T-cell (primary cell): ENCODE measurements around the gene PPP3CB. TPM values are rescaled to one million over a fixed set of nuclear protein-coding genes. Genes with fewer than 3 reads are reported as not detected.

Experiments
- ATAC-seq, 4 experiments: fragments of 200-7000 bp in 3 of 4; fragments of 150-1000 bp in 1 of 4; cut with Tn5 transposase; replicated peaks in 1 of 4; 1 replicate in 3 of 4; 2 replicates in 1 of 4; pipeline ENCODE4 v1.10.0; 2021; ENCODE audit warnings: moderate library complexity in 3 of 4, mild to moderate bottlenecking in 2 of 4, moderate number of reproducible peaks in 1 of 4
- CTCF ChIA-PET, 2 donors: fragments of 300-600 bp; sonication (Branson Sonifier 250); formaldehyde crosslinking; loops; one replicate each; lab custom pipeline; 2022; ENCODE audit warnings: antibody characterized with exemption in 2 of 2; lab: Charles Lee
- POLR2A ChIA-PET, 2 donors: fragments of 300-600 bp; sonication (Branson Sonifier 250); formaldehyde crosslinking; loops; one replicate each; lab custom pipeline; 2022; ENCODE audit warnings: antibody characterized with exemption in 2 of 2; lab: Charles Lee
- DNase-seq, 35 experiments: peaks; one replicate each; pipeline versions ENCODE4 v3.0.0 to v3.0.0-alpha.2; 2013 to 2023
- H3K27ac ChIP-seq: one replicate; pipeline ENCODE4 v1.5.1; 2013; ENCODE audit warnings: low read length
- H3K27me3 ChIP-seq, 2 experiments: replicated peaks in 1 of 2; 1 replicate in 1 of 2; 2 replicates in 1 of 2; pipeline versions ENCODE4 v1.6.1 to v1.7.0; 2013; ENCODE audit warnings: low read length in 1 of 2, mixed read lengths in 1 of 2; ENCODE audit not compliant: control insufficient read depth in 2 of 2, insufficient read depth in 2 of 2; ENCODE audit errors: extremely low read depth in 1 of 2
- H3K36me3 ChIP-seq, 2 donors: 1 replicate in 1 of 2; 2 replicates in 1 of 2; pipeline versions ENCODE4 v1.6.1 to v1.7.0; 2013; ENCODE audit warnings: low read length in 1 of 2; ENCODE audit not compliant: control insufficient read depth in 2 of 2, insufficient read depth in 1 of 2; ENCODE audit errors: extremely low read depth in 1 of 2
- H3K4me1 ChIP-seq, 2 experiments: 1 replicate in 1 of 2; 2 replicates in 1 of 2; pipeline versions ENCODE4 v1.6.1 to v1.7.0; 2013; ENCODE audit warnings: low read length in 2 of 2, mixed read lengths in 1 of 2; ENCODE audit not compliant: insufficient read depth in 2 of 2, control insufficient read depth in 1 of 2; ENCODE audit errors: extremely low read depth in 1 of 2
- H3K4me3 ChIP-seq, 2 donors: 1 replicate in 1 of 2; 2 replicates in 1 of 2; pipeline versions ENCODE4 v1.5.1 to v1.7.0; 2013; ENCODE audit warnings: mild to moderate bottlenecking in 2 of 2, low read length in 1 of 2, moderate library complexity in 1 of 2; ENCODE audit not compliant: control insufficient read depth in 1 of 2; ENCODE audit errors: extremely low read depth in 1 of 2
- H3K9me3 ChIP-seq: 2 replicates; pipeline ENCODE4 v1.7.0; 2013
- H3K27ac Mint-ChIP-seq, 2 donors: one replicate each; pipeline ENCODE4 v1.8.0; 2020 to 2021; ENCODE audit warnings: mild to moderate bottlenecking in 2 of 2, mixed read lengths in 2 of 2
- H3K27me3 Mint-ChIP-seq, 2 donors: one replicate each; pipeline ENCODE4 v1.8.0; 2021 to 2022; ENCODE audit warnings: mixed read lengths in 2 of 2
- H3K36me3 Mint-ChIP-seq: one replicate; pipeline ENCODE4 v1.8.0; 2021; ENCODE audit warnings: mixed read lengths
- H3K4me1 Mint-ChIP-seq, 3 donors: one replicate each; pipeline ENCODE4 v1.8.0; 2020 to 2022; ENCODE audit warnings: mixed read lengths in 3 of 3, mild to moderate bottlenecking in 1 of 3
- H3K4me3 Mint-ChIP-seq, 3 donors: one replicate each; pipeline ENCODE4 v1.8.0; 2020 to 2022; ENCODE audit warnings: mild to moderate bottlenecking in 3 of 3, mixed read lengths in 3 of 3, moderate library complexity in 3 of 3
- H3K9me3 Mint-ChIP-seq, 3 donors: one replicate each; pipeline ENCODE4 v1.8.0; 2020 to 2022; ENCODE audit warnings: mixed read lengths in 3 of 3
- WGBS: methylation state at CpG from one replicate; pipeline ENCODE4 v1.1.5; 2013; ENCODE audit warnings: missing lambda C conversion rate; ENCODE audit not compliant: insufficient coverage; 5-methylcytosine and 5-hydroxymethylcytosine counted together
- total RNA-seq, 35 experiments: library from RNA in 6 of 35; stranded (reverse) in 6 of 35; fragments of 120-200 nt in 1 of 35; gene quantifications; one replicate each; pipeline versions ENCODE4 v1.2.1 to v1.2.4 and lab custom pipeline; 2013 to 2026

Gene PPP3CB
- total RNA-seq, 5 donors from 2014 or later (not counting 1 experiment from before 2014, with no cell fraction given) = 35.5 to 39.5 (median 37.0) TPM

DNA sequence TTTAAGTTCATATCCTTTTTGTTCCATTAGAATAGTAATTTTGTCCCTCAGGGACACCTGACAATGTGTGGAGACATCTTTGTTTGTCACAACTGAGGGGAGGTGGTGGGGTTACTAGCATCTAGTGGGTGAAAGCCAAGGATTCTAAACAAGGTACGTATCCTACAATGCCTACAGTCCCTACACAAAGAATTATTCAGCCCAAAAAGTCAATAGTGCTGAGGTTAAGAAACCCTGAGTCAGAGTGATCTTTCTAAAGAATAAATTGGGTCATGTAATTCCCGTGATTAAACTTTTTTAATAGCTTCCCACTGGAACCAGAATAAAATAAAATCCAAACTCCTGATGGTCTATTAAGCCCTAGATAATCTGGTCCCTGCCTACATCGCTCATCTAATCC lies 79.3 kb downstream of the PPP3CB start:
- H3K4me3 Mint-ChIP-seq = no peak overlapping the region
- POLR2A ChIA-PET = interaction anchor here (0.6 to 1.0 kb wide), 3 partner anchors 28 to 169 kb away, joined by 4 to 8 read pairs (median 6); no protein-coding TSS in a partner anchor
- WGBS = 100% methylated on average over 1 of the region's 3 CpGs
- Histone ChIP-seq H3K27ac (no peak overlapping the region), H3K9me3 (no peaks in the 10 kb centered on the region), H3K36me3 (no peaks in the 10 kb centered on the region), H3K27me3 (no peaks in the 10 kb centered on the region), H3K4me3 (no peak overlapping the region), H3K4me1 (peaks cover 11 to 18% of the 10 kb centered on the region in 2 experiments)
- CTCF ChIA-PET = no interaction called here
- H3K36me3 Mint-ChIP-seq = no peaks in the 10 kb centered on the region
- no peak for DNase-seq
- ATAC-seq = no peak
- no peaks in the 10 kb centered on the region for H3K9me3 Mint-ChIP-seq
- no peak overlapping the region for H3K27ac Mint-ChIP-seq
- no peaks in the 10 kb centered on the region for H3K27me3 Mint-ChIP-seq
- H3K4me1 Mint-ChIP-seq = peaks cover 28 to 29% (median 28%) of the 10 kb centered on the region in 3 donors

DNA sequence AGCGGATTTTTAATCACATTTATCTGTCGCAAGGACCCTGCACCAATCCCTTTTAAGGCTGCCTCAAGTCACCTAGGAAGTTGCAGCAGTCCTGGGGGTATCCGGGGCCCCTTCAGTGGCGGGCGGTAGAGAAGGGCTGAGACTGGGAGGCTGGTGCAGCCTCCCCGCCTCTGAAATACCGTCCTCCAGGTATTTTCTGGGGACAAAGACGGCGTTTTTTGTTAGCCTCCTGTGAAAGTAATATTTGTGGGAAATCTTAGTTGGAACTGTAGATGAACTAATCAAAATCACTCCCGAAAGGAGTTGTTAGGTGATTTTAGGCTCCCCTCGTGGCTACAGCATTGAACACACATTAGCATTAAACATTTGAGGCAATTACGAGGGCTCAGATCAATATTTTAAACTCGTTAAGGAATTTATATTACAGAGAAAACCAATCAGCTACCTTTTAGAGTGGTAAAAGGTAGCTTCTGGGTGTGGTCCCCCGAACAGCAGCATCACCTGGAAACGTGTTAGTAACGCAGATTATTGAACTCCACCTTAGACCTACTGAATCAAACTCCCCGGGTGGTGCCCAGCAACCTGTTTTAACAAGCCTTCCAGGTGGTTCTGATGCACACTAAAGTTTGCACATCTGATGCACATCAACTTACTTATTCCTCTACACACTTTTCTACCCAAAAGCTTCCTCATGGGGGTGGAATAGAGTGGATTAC lies 81.4 kb downstream of the PPP3CB start:
- DNase-seq (peak in 1 of 35 experiments; percentile 8), ATAC-seq (peak; percentile 39 to 43 (median 41))
- peak overlapping the region; percentile 74 to 96 for H3K4me3 ChIP-seq
- no peaks in the 10 kb centered on the region for H3K27me3 ChIP-seq
- H3K36me3 Mint-ChIP-seq = peaks cover 9% of the 10 kb centered on the region
- peak overlapping the region; percentile 28 for H3K27ac ChIP-seq
- H3K27ac Mint-ChIP-seq = peak overlapping the region; percentile 65 to 86
- H3K27me3 Mint-ChIP-seq = no peaks in the 10 kb centered on the region
- ChIA-PET POLR2A (interaction anchor here in 1 of 2 donors (1.0 kb wide), 1 partner anchor 317 kb away, joined by 3 read pairs; the partner anchor contains the start of gene P4HA1), CTCF (no interaction called here)
- no peaks in the 10 kb centered on the region for H3K36me3 ChIP-seq
- H3K4me1 ChIP-seq = peaks cover 12 to 25% of the 10 kb centered on the region in 2 experiments
- H3K9me3 Mint-ChIP-seq = no peaks in the 10 kb centered on the region
- peak overlapping the region; percentile 87 to 93 (median 88) for H3K4me3 Mint-ChIP-seq
- H3K9me3 ChIP-seq = no peaks in the 10 kb centered on the region
- 2% methylated on average over 8 of the region's 17 CpGs for WGBS
- H3K4me1 Mint-ChIP-seq = peaks cover 46 to 48% (median 48%) of the 10 kb centered on the region in 3 donors

DNA sequence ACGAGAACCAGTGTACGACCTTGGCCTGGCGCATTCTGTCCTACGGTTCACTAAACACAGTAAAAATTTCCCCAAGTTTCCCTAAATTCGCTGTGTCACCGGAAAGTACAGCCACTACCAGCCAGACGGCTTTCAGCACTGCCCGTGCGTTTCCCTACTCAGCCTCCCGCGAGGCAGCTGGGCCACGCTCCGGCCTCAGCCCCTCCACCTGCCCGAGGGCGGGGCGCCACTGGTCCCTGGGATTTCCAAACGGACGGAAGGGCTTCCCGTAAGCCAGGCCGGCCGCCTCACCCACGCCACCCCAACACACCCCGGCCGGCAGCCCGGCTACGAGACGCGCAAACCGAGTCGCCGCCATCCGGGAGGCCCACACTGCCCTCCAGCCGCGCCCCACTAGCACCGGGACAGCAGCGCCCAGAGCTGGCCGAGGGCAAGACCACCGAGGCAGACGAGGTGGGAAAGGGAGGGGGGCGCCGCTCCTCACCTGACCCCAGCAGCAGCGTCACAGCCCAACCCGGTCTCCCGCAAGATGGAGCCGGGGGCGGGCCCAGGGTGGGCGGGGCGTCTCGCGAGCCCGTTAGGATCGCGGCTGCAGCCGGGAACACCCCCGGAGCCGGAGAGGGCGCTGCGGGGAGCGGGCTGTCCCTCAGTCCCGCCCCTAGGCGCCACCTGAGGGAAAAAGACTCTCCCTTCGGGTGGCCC lies 82.1 kb downstream of the PPP3CB start, which contains the start of gene ANXA7:
Gene ANXA7, minus strand, starts transcription at position 531 of the 702 bp plus-strand sequence. CDS start 13,202 bp downstream, outside the sequence.
- CTCF ChIA-PET = interaction anchor here in 1 of 2 donors (0.7 to 1.0 kb wide), 2 partner anchors 55 to 317 kb away, joined by 3 read pairs; partner anchors contain the start of genes CFAP70 and P4HA1
- no peaks in the 10 kb centered on the region for H3K27me3 ChIP-seq
- no peaks in the 10 kb centered on the region for H3K27me3 Mint-ChIP-seq
- ATAC-seq (peak; percentile 97 to 98 (median 98)), DNase-seq (peak; percentile 85 to 97 (median 92))
- H3K36me3 Mint-ChIP-seq = peaks cover 9% of the 10 kb centered on the region
- under 1% methylated on average over 52 of the region's 62 CpGs for WGBS
- no peaks in the 10 kb centered on the region for H3K9me3 ChIP-seq
- H3K4me3 Mint-ChIP-seq = peak within 1 kb of the TSS; percentile 87 to 93 (median 88)
- H3K4me3 ChIP-seq = peak within 1 kb of the TSS; percentile 74 to 96
- H3K4me1 Mint-ChIP-seq = peaks cover 53 to 55% (median 55%) of the 10 kb centered on the region in 3 donors
- H3K27ac Mint-ChIP-seq = peak within 1 kb of the TSS; percentile 75 to 94
- H3K9me3 Mint-ChIP-seq = no peaks in the 10 kb centered on the region
- POLR2A ChIA-PET = interaction anchor here (0.5 to 1.1 kb wide), 4 partner anchors 15 to 745 kb away, joined by 3 to 5 read pairs (median 3); partner anchors contain the start of gene P4HA1 (in 1 of the 2)
- peak within 1 kb of the TSS; percentile 85 for H3K27ac ChIP-seq
- peaks cover 12 to 25% of the 10 kb centered on the region in 2 experiments for H3K4me1 ChIP-seq
- H3K36me3 ChIP-seq = no peaks in the 10 kb centered on the region

DNA sequence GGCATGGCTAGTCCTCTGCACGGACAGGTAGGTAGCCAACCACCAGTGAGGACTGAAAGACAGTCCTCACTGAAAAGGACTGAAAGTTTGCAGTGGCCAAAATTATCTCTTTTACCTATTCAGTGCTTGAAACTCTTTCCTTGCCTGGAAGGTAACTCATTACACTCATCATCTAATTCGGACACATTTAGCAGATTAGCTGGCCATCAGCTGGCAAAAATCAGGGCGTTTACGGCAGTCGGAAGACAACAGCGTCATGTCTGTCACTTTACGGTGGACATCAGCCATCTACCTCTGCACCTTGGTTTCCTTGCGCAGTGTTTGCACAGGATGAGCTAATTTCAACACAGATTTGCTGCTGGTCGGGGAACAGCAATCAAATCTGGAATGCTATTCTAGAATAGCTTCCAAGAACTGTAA lies 82.7 kb downstream of the PPP3CB start:
- H3K36me3 ChIP-seq = peaks cover 0 to under 1% of the 10 kb centered on the region in 2 donors
- peaks cover 56 to 57% (median 57%) of the 10 kb centered on the region in 3 donors for H3K4me1 Mint-ChIP-seq
- ATAC-seq = peak; percentile 30 to 45 (median 32)
- H3K4me3 Mint-ChIP-seq = peak overlapping the region; percentile 87 to 93 (median 88)
- H3K9me3 ChIP-seq = no peaks in the 10 kb centered on the region
- H3K27ac Mint-ChIP-seq = peak overlapping the region; percentile 75 to 94
- peak overlapping the region; percentile 74 to 96 for H3K4me3 ChIP-seq
- H3K27me3 Mint-ChIP-seq = no peaks in the 10 kb centered on the region
- DNase-seq = peak in 29 of 35 experiments; percentile 7 to 59 (median 28)
- H3K27ac ChIP-seq = peak overlapping the region; percentile 85
- CTCF ChIA-PET = interaction anchor here in 1 of 2 donors (0.7 to 1.0 kb wide), 4 partner anchors 19 to 316 kb away, joined by 3 to 6 read pairs (median 4); partner anchors contain the start of genes CFAP70 and P4HA1
- whole genome bisulfite sequencing = under 1% methylated on average over 9 of the region's 9 CpGs
- H3K27me3 ChIP-seq = no peaks in the 10 kb centered on the region
- H3K36me3 Mint-ChIP-seq = peaks cover 9% of the 10 kb centered on the region
- peaks cover 12 to 25% of the 10 kb centered on the region in 2 experiments for H3K4me1 ChIP-seq
- H3K9me3 Mint-ChIP-seq = no peaks in the 10 kb centered on the region
- POLR2A ChIA-PET = interaction anchor here (0.5 to 1.1 kb wide), 3 partner anchors 14 to 744 kb away, joined by 3 to 5 read pairs (median 3); no protein-coding TSS in a partner anchor

DNA sequence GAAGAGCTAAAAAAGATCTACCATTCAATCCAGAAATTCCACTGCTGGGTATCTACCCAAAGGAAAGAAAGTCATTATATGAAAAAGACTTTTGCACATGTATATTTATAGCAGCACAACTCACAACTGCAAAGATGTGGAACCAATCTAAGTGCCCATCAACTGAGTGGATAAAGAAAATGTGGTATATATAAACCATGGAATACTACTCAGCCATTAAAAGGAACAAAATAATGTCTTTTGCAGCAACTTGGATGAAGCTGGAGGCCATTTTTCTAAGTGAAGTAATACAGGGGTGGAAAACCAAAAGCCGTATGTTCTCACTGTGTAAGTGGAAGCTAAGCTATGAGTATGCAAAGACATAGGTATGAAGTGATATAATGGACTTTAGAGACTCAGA lies 84.9 kb downstream of the PPP3CB start:
- H3K36me3 Mint-ChIP-seq = peaks cover 16% of the 10 kb centered on the region
- no CpG with 5 or more reads among the region's 1 CpG for whole genome bisulfite sequencing
- H3K4me1 ChIP-seq = peaks cover 12 to 33% of the 10 kb centered on the region in 2 experiments
- H3K9me3 ChIP-seq = no peaks in the 10 kb centered on the region
- CTCF ChIA-PET = no interaction called here
- no peak overlapping the region for H3K27ac ChIP-seq
- POLR2A ChIA-PET = interaction anchor here (0.5 to 0.7 kb wide), 3 partner anchors 9 to 126 kb away, joined by 3 to 4 read pairs (median 3); no protein-coding TSS in a partner anchor
- no peak overlapping the region for H3K27ac Mint-ChIP-seq
- no peaks in the 10 kb centered on the region for H3K27me3 ChIP-seq
- peaks cover 0 to 12% of the 10 kb centered on the region in 2 donors for H3K36me3 ChIP-seq
- no peak overlapping the region for H3K4me3 ChIP-seq
- no peaks in the 10 kb centered on the region for H3K9me3 Mint-ChIP-seq
- ATAC-seq (no peak), DNase-seq (no peak)
- H3K4me3 Mint-ChIP-seq = peak overlapping the region in 2 of 3 donors; percentile 5 to 87
- H3K4me1 Mint-ChIP-seq = peaks cover 76 to 78% (median 77%) of the 10 kb centered on the region in 3 donors
- no peaks in the 10 kb centered on the region for H3K27me3 Mint-ChIP-seq
